ENCODE results near the gene TSPO.
A peak's percentile ranks its signal among the peaks of the same experiment; 100 is the strongest.

Gene TSPO

GRCh38 chr22:43179146-43179910, 28.0 kb downstream of the TSPO start:
- DNase-seq (ENCODE audit: low read depth in 3 of 3): no peak

GRCh38 chr22:43179911-43180195, 28.5 kb downstream of the TSPO start:
- DNase-seq (ENCODE audit: low read depth in 3 of 3): no peak

- no peak for DNase-seq (ENCODE audit: low read depth in 3 of 3)
These were observed 29.3 kb downstream of the TSPO start for GRCh38 chr22:43180670-43181069.

- no peak for DNase-seq (ENCODE audit: low read depth in 3 of 3)
These were observed 30.1 kb downstream of the TSPO start for GRCh38 chr22:43181321-43182076.

GRCh38 chr22:43182118-43182517, 30.8 kb downstream of the TSPO start:
- no peak for DNase-seq (ENCODE audit: low read depth in 3 of 3)

GRCh38 chr22:43182726-43183125, 31.4 kb downstream of the TSPO start:
- DNase-seq (ENCODE audit: low read depth in 3 of 3): no peak

GRCh38 chr22:43183496-43184277, 32.3 kb downstream of the TSPO start:
- no peak for DNase-seq (ENCODE audit: low read depth in 3 of 3)

- DNase-seq (ENCODE audit: low read depth in 3 of 3): no peak
These were observed 34.5 kb downstream of the TSPO start for GRCh38 chr22:43185860-43186261.

GRCh38 chr22:43186272-43187170, 35.2 kb downstream of the TSPO start, which contains the start of gene TTLL12:
Gene TTLL12 (minus strand): TSS chr22:43187134. CDS start chr22:43187069, 65 bp downstream.
- DNase-seq (ENCODE audit: low read depth in 3 of 3): peak; percentile 23 to 51 (median 43)

GRCh38 chr22:43187171-43188099, 36.1 kb downstream of the TSPO start:
- DNase-seq (ENCODE audit: low read depth in 3 of 3): peak; percentile 94 to 95 (median 94)

GRCh38 chr22:43188829-43189545, 37.6 kb downstream of the TSPO start:
- DNase-seq (ENCODE audit: low read depth in 3 of 3): no peak

- no peak for DNase-seq (ENCODE audit: low read depth in 3 of 3)
These were observed 40.5 kb downstream of the TSPO start for GRCh38 chr22:43191831-43192230.

GRCh38 chr22:43197271-43197941, 46.0 kb downstream of the TSPO start:
- DNase-seq (ENCODE audit: low read depth in 3 of 3): no peak

- no peak for DNase-seq (ENCODE audit: low read depth in 3 of 3)
These were observed 46.8 kb downstream of the TSPO start for GRCh38 chr22:43198126-43198525.

GRCh38 chr22:43198936-43199335, 47.6 kb downstream of the TSPO start:
- DNase-seq (ENCODE audit: low read depth in 3 of 3): no peak

GRCh38 chr22:43199541-43199940, 48.2 kb downstream of the TSPO start:
- no peak for DNase-seq (ENCODE audit: low read depth in 3 of 3)

GRCh38 chr22:43200031-43200430, 48.7 kb downstream of the TSPO start:
- no peak for DNase-seq (ENCODE audit: low read depth in 3 of 3)

GRCh38 chr22:43200555-43200954, 49.2 kb downstream of the TSPO start:
- DNase-seq (ENCODE audit: low read depth in 3 of 3): no peak
